B cell (primary cell): Measurements from ENCODE around the gene C4BPA. TPM values are rescaled to one million over a fixed set of nuclear protein-coding genes. Genes with fewer than 3 reads are reported as not detected.

Source experiments
- ATAC-seq: fragments of 200-7000 bp; cut with Tn5 transposase; one replicate; pipeline ENCODE4 v1.10.0; 2021; ENCODE audit warnings: low read depth, mild to moderate bottlenecking, moderate number of reproducible peaks, moderate library complexity
- CTCF ChIA-PET: fragments of 350-600 bp; sonication (Branson Sonifier 250); formaldehyde crosslinking; loops from one replicate; lab custom pipeline; 2021; ENCODE audit warnings: antibody characterized with exemption, inconsistent platforms; lab: Charles Lee
- POLR2A ChIA-PET: fragments of 350-600 bp; sonication (Branson Sonifier 250); formaldehyde crosslinking; loops from one replicate; lab custom pipeline; 2021; ENCODE audit warnings: antibody characterized with exemption; lab: Charles Lee
- DNase-seq: peaks from one replicate; pipeline ENCODE4 v3.0.0; 2013
- H2AFZ ChIP-seq: 2 replicates; pipeline ENCODE4 v1.6.1; 2012; ENCODE audit warnings: mild to moderate bottlenecking, low read depth, low read length; ENCODE audit not compliant: insufficient read depth, poor library complexity, severe bottlenecking
- H3K27ac ChIP-seq, 2 donors: 1 replicate in 1 of 2; 2 replicates in 1 of 2; pipeline ENCODE4 v1.5.1; 2012 to 2013; ENCODE audit warnings: low read length in 2 of 2, mild to moderate bottlenecking in 2 of 2, moderate library complexity in 1 of 2
- H3K27me3 ChIP-seq, 4 experiments: fragments of 200-600 bp in 1 of 4; sonication (generic) in 1 of 4; replicated peaks in 1 of 4; 1 replicate in 2 of 4; 2 replicates in 2 of 4; pipeline versions ENCODE4 v1.6.1 to v1.7.0; 2013 to 2016; ENCODE audit warnings: low read length in 3 of 4, mild to moderate bottlenecking in 2 of 4, mixed read lengths in 1 of 4, moderate library complexity in 1 of 4; ENCODE audit not compliant: insufficient read depth in 4 of 4, control insufficient read depth in 3 of 4; ENCODE audit errors: control extremely low read depth in 1 of 4
- H3K36me3 ChIP-seq, 2 experiments: replicated peaks in 1 of 2; 1 replicate in 1 of 2; 2 replicates in 1 of 2; pipeline versions ENCODE4 v1.6.1 to v1.7.1; 2013; ENCODE audit warnings: low read length in 1 of 2; ENCODE audit not compliant: insufficient read depth in 2 of 2, control insufficient read depth in 1 of 2; ENCODE audit errors: control extremely low read depth in 1 of 2, extremely low read depth in 1 of 2
- H3K4me1 ChIP-seq, 2 donors: fragments of 200-600 bp in 1 of 2; sonication (generic) in 1 of 2; 1 replicate in 1 of 2; 2 replicates in 1 of 2; pipeline versions ENCODE4 v1.5.1 to v1.6.1; 2013 to 2017; ENCODE audit warnings: low read length in 2 of 2; ENCODE audit not compliant: control insufficient read depth in 2 of 2, insufficient read depth in 2 of 2
- H3K4me2 ChIP-seq: replicated peaks from 2 replicates; pipeline ENCODE3; 2012; ENCODE audit warnings: mild to moderate bottlenecking, low read depth, low read length; ENCODE audit not compliant: poor library complexity, severe bottlenecking
- H3K4me3 ChIP-seq, 5 experiments: fragments of 200-600 bp in 1 of 5; sonication (generic) in 1 of 5; 1 replicate in 3 of 5; 2 replicates in 2 of 5; pipeline versions ENCODE4 v1.5.1 to v1.7.0; 2011 to 2016; ENCODE audit warnings: low read length in 4 of 5, mild to moderate bottlenecking in 4 of 5, low read depth in 2 of 5, control low read depth in 1 of 5, moderate library complexity in 1 of 5; ENCODE audit not compliant: insufficient read depth in 1 of 5; ENCODE audit errors: control extremely low read depth in 1 of 5, extremely low read depth in 1 of 5
- H3K79me2 ChIP-seq: fragments of 200-600 bp; sonication (generic); one replicate; pipeline ENCODE4 v1.6.0; 2016; ENCODE audit warnings: low read length; ENCODE audit not compliant: control insufficient read depth, insufficient read depth
- H3K9ac ChIP-seq: fragments of 200-600 bp; sonication (generic); 2 replicates; pipeline ENCODE4 v1.6.1; 2017; ENCODE audit warnings: mild to moderate bottlenecking, low read length, moderate library complexity
- H3K9me3 ChIP-seq, 3 donors: one replicate each; pipeline versions ENCODE4 v1.6.1 to v1.7.1; 2013; ENCODE audit warnings: low read length in 2 of 3; ENCODE audit not compliant: control insufficient read depth in 2 of 3, insufficient read depth in 1 of 3; ENCODE audit errors: control extremely low read depth in 1 of 3
- H4K20me1 ChIP-seq: 2 replicates; pipeline ENCODE4 v1.6.0; 2012; ENCODE audit warnings: mild to moderate bottlenecking, low read length; ENCODE audit not compliant: insufficient read depth, control insufficient read depth, poor library complexity, severe bottlenecking
- H3K27ac Mint-ChIP-seq: one replicate; pipeline ENCODE4 v1.8.0; 2021; ENCODE audit warnings: mixed read lengths
- H3K27me3 Mint-ChIP-seq: one replicate; pipeline ENCODE4 v1.8.0; 2021; ENCODE audit warnings: mixed read lengths
- H3K4me1 Mint-ChIP-seq: one replicate; pipeline ENCODE4 v1.8.0; 2021; ENCODE audit warnings: mixed read lengths
- H3K4me3 Mint-ChIP-seq: one replicate; pipeline ENCODE4 v1.8.0; 2021; ENCODE audit warnings: mixed read lengths
- H3K9me3 Mint-ChIP-seq: one replicate; pipeline ENCODE4 v1.8.0; 2022; ENCODE audit warnings: mixed read lengths; ENCODE audit not compliant: insufficient read depth
- CTCF ChIP-seq: fragments of 200-600 bp; IDR thresholded peaks from one replicate; pipeline ENCODE4 v1.8.0; 2022; ENCODE audit warnings: antibody characterized with exemption, mild to moderate bottlenecking
- EZH2 ChIP-seq: IDR thresholded peaks from 2 replicates; pipeline ENCODE4 v1.6.1; 2012; ENCODE audit warnings: borderline replicate concordance, low read depth, mild to moderate bottlenecking, moderate library complexity, low read length; ENCODE audit not compliant: insufficient read depth, poor library complexity, severe bottlenecking
- WGBS: methylation state at CpG from one replicate; pipeline ENCODE4 v1.1.5; 2013; ENCODE audit warnings: missing lambda C conversion rate; ENCODE audit not compliant: insufficient coverage; 5-methylcytosine and 5-hydroxymethylcytosine counted together
- intact Hi-C: fragments of 100-400 bp; cut with micrococcal nuclease; formaldehyde crosslinking; loops from one replicate; pipeline ENCODE4 v1.10.0; 2022
- polyA plus RNA-seq: library from polyadenylated mRNA; depleted of rRNA; stranded (reverse); fragments of >200 nt; gene quantifications from 2 replicates; pipeline ENCODE4 v1.2.3, GENCODE V29; 2012
- total RNA-seq, 2 donors: library from RNA; stranded (reverse); fragments of 120-200 nt in 1 of 2; gene quantifications; 1 replicate in 1 of 2; 2 replicates in 1 of 2; pipeline versions ENCODE4 v1.2.3 to v1.2.4, GENCODE V29; 2013 to 2022

The C4BPA gene
- total and polyA plus RNA-seq, 2 donors (not counting 1 experiment from before 2014, with no cell fraction given): not detected

- Mint-ChIP-seq H3K4me1 (no peaks in the 10 kb centered on the region), H3K27ac (no peak overlapping the region), H3K27me3 (no peaks in the 10 kb centered on the region), H3K9me3 (peaks cover 9% of the 10 kb centered on the region), H3K4me3 (no peak overlapping the region)
- intact Hi-C loops: no loop called here
- POLR2A ChIA-PET: no interaction called here
- Histone ChIP-seq H3K79me2 (no peaks in the 10 kb centered on the region), H3K27me3 (peaks cover 0 to 5% (median 0%) of the 10 kb centered on the region in 4 experiments), H3K4me2 (no peak overlapping the region), H3K9me3 (peaks cover 1 to 17% (median 17%) of the 10 kb centered on the region in 3 donors), H4K20me1 (no peaks in the 10 kb centered on the region), H3K4me3 (no peak overlapping the region), H3K4me1 (no peaks in the 10 kb centered on the region), H2AFZ (no peak overlapping the region), H3K27ac (no peak overlapping the region), H3K9ac (no peak overlapping the region), H3K36me3 (no peaks in the 10 kb centered on the region)
- DNase-seq: no peak
- TF ChIP-seq CTCF (no peak), EZH2 (no peak)
- CTCF ChIA-PET: no interaction called here
- 97% methylated on average over 3 of the region's 5 CpGs for WGBS
- no peak for ATAC-seq
Observed at GRCh38 chr1:207152792-207153468, 48.9 kb downstream of the C4BPA start.

GRCh38 chr1:207155028-207155427 is 51.0 kb downstream of the C4BPA start:
- no peak overlapping the region for H3K9ac ChIP-seq
- no peak overlapping the region for H3K4me2 ChIP-seq
- DNase-seq (no peak), ATAC-seq (no peak)
- no peak overlapping the region for H2AFZ ChIP-seq
- CTCF ChIA-PET: no interaction called here
- peaks cover 9% of the 10 kb centered on the region for H3K9me3 Mint-ChIP-seq
- peaks cover 8% of the 10 kb centered on the region for H3K27me3 Mint-ChIP-seq
- peaks cover 1 to 19% (median 18%) of the 10 kb centered on the region in 3 donors for H3K9me3 ChIP-seq
- no peaks in the 10 kb centered on the region for H3K79me2 ChIP-seq
- no peak overlapping the region for H3K27ac ChIP-seq
- H4K20me1 ChIP-seq: no peaks in the 10 kb centered on the region
- POLR2A ChIA-PET: no interaction called here
- H3K27ac Mint-ChIP-seq: no peak overlapping the region
- no peaks in the 10 kb centered on the region for H3K4me1 ChIP-seq
- no peaks in the 10 kb centered on the region for H3K36me3 ChIP-seq
- no CpG with 5 or more reads among the region's 3 CpGs for WGBS
- H3K4me1 Mint-ChIP-seq: no peaks in the 10 kb centered on the region
- TF ChIP-seq CTCF (no peak), EZH2 (no peak)
- peaks cover 0 to 8% (median 1%) of the 10 kb centered on the region in 4 experiments for H3K27me3 ChIP-seq
- intact Hi-C loops: no loop called here
- no peak overlapping the region for H3K4me3 Mint-ChIP-seq
- no peak overlapping the region for H3K4me3 ChIP-seq
